HUES6 (cell line): ENCODE data around the gene SEC31A.

ENCODE experiments used
- H3K27ac ChIP-seq: 2 replicates; pipeline ENCODE4 v1.7.0; 2013; ENCODE audit warnings: low read depth, mild to moderate bottlenecking, low read length, inconsistent platforms
- H3K27me3 ChIP-seq: 2 replicates; pipeline ENCODE4 v1.6.1; 2013; ENCODE audit warnings: low read length; ENCODE audit not compliant: control insufficient read depth, insufficient read depth
- H3K36me3 ChIP-seq: 2 replicates; pipeline ENCODE4 v1.6.1; 2013; ENCODE audit warnings: low read length; ENCODE audit not compliant: control insufficient read depth, insufficient read depth
- H3K4me1 ChIP-seq: 2 replicates; pipeline ENCODE4 v1.6.1; 2013; ENCODE audit warnings: low read length; ENCODE audit not compliant: control insufficient read depth, insufficient read depth
- H3K4me3 ChIP-seq: 2 replicates; pipeline ENCODE4 v1.5.1; 2013; ENCODE audit warnings: low read depth, low read length
- H3K9ac ChIP-seq: one replicate; pipeline ENCODE4 v1.6.1; 2013; ENCODE audit warnings: mild to moderate bottlenecking, low read length
- H3K9me3 ChIP-seq: 2 replicates; pipeline ENCODE4 v1.6.1; 2013; ENCODE audit warnings: low read depth, low read length; ENCODE audit not compliant: control insufficient read depth, insufficient read depth

SEC31A gene

DNA sequence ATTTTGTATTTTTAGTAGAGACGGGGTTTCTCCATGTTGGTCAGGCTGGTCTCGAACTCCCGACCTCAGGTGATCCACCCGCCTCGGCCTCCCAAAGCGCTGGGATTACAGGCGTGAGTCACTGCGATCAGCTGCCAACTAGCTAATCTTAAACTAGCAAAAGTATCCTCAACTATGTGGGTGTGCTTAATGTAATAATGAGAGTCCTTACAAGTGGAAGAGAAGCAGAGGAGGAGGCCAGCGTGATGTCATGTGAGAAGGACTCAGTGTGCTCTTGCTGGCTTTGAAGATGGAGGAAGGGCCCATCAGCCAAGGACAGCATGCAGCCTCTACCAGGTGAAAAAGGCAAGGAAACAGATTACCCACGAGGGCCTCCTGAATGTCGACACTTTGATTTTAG lies 111.9 kb downstream of the SEC31A start:
- H3K4me1 ChIP-seq = peaks cover 22% of the 10 kb centered on the region; the same call in 1 of the 2 replicates
- no peak overlapping the region for H3K27ac ChIP-seq
- no peaks in the 10 kb centered on the region for H3K36me3 ChIP-seq
- peaks cover 43% of the 10 kb centered on the region for H3K27me3 ChIP-seq
- no peak overlapping the region for H3K9ac ChIP-seq
- no peaks in the 10 kb centered on the region; the same call in 1 of the 2 replicates for H3K9me3 ChIP-seq
- no peak overlapping the region for H3K4me3 ChIP-seq

DNA sequence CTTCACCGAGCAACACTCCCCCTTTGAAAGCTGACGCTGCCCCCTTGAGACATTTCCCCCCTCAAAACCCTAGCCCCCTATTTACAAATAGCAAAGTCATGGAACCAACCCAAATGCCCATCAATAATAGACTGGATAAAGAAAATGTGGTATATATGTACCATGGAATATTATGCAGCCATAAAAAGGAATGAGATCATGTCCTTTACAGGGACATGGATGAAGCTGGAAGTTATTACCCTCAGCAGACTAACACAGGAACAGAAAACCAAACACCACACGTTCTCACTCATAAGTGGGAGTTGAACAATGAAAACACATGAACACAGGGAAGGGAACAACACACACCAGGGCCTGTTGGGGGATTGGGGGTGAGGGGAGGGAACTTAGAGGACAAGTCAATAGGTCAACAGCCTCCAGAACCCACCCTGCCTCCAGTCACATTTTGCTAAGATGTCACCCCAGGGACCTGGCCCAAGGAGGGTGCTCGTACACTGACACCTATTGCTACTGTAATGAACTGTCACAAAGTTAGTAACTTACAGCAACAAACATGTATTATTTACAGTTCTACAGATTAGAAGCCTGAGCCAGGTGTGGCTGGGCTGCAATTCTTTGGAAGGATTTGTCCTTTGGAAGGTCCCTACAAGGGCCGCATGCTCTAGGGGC lies 113.0 kb downstream of the SEC31A start:
- Histone ChIP-seq H3K9me3 (no peaks in the 10 kb centered on the region; the same call in 1 of the 2 replicates), H3K9ac (no peak overlapping the region), H3K27me3 (peaks cover 39% of the 10 kb centered on the region), H3K27ac (no peak overlapping the region), H3K4me1 (peaks cover 22% of the 10 kb centered on the region; the same call in 1 of the 2 replicates), H3K36me3 (no peaks in the 10 kb centered on the region), H3K4me3 (no peak overlapping the region)

- Histone ChIP-seq H3K27me3 (peaks cover 34% of the 10 kb centered on the region), H3K9me3 (no peaks in the 10 kb centered on the region; the same call in 1 of the 2 replicates), H3K4me3 (no peak overlapping the region), H3K27ac (no peak overlapping the region), H3K4me1 (peaks cover 14% of the 10 kb centered on the region; the same call in 1 of the 2 replicates), H3K36me3 (no peaks in the 10 kb centered on the region), H3K9ac (no peak overlapping the region)
These were observed 113.9 kb downstream of the SEC31A start for GRCh38 chr4:82776925-82777542.

- Histone ChIP-seq H3K27me3 (peaks cover 25% of the 10 kb centered on the region), H3K9ac (no peak overlapping the region), H3K9me3 (no peaks in the 10 kb centered on the region; the same call in 1 of the 2 replicates), H3K27ac (no peak overlapping the region), H3K4me3 (no peak overlapping the region), H3K4me1 (peaks cover 7% of the 10 kb centered on the region; the same call in 1 of the 2 replicates), H3K36me3 (no peaks in the 10 kb centered on the region)
These were observed 115.7 kb downstream of the SEC31A start for GRCh38 chr4:82775243-82775642.

DNA sequence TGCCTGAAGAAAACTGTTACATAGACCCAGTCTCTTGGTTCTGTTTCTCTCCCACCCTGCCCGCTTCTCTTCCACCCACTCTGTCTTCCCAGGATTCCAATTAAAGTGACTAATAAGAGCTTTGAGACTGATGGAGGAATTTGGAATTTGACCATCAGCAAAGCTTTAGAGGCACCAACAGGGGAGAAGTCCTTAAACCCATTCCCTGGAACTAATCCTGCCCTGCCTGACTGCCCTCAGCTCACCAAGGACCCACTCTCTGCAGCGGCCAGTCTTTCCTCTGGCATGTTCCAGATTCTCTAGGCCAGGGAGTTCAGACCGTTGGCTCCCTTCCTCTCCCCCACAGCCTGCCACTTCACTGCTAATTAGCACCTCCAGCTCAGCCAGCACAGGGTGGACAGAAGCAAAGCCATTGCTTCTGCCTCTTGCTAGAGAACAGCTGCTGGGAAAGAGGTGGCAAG lies 116.2 kb downstream of the SEC31A start:
- H3K9ac ChIP-seq = no peak overlapping the region
- H3K27ac ChIP-seq = no peak overlapping the region
- H3K36me3 ChIP-seq = no peaks in the 10 kb centered on the region
- H3K9me3 ChIP-seq = no peaks in the 10 kb centered on the region; the same call in 1 of the 2 replicates
- H3K4me1 ChIP-seq = peaks cover 7% of the 10 kb centered on the region; the same call in 1 of the 2 replicates
- H3K27me3 ChIP-seq = peaks cover 25% of the 10 kb centered on the region
- no peak overlapping the region for H3K4me3 ChIP-seq

DNA sequence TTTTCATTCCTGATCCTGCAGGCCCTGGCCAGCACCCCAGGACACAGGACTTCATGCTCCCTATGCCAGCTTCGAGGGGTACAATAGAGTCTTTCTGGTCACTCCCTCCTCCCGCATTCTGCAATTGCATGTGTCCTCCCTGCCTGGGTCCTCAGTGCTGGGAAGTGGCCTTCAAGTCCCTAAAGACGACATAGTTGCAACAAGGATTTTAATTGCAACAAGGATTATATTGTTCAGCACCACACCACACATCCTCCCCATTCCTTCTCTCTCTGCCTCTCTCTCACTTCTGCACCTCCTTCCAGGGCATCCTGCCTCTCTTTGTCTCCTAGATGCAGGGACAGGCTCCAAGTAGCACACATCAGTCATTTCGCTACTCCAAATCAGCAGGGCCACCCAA lies 117.9 kb downstream of the SEC31A start:
- Histone ChIP-seq H3K9me3 (no peaks in the 10 kb centered on the region), H3K4me3 (no peak overlapping the region), H3K4me1 (peaks cover 7% of the 10 kb centered on the region; the same call in 1 of the 2 replicates), H3K27me3 (peaks cover 25% of the 10 kb centered on the region), H3K36me3 (no peaks in the 10 kb centered on the region), H3K9ac (no peak overlapping the region), H3K27ac (no peak overlapping the region)

- no peak overlapping the region for H3K4me3 ChIP-seq
- no peak overlapping the region for H3K9ac ChIP-seq
- H3K9me3 ChIP-seq = peaks cover 4% of the 10 kb centered on the region; the same call in 1 of the 2 replicates
- H3K27ac ChIP-seq = no peak overlapping the region
- no peaks in the 10 kb centered on the region for H3K36me3 ChIP-seq
- peaks cover 19% of the 10 kb centered on the region for H3K27me3 ChIP-seq
- peaks cover 7% of the 10 kb centered on the region; the same call in 1 of the 2 replicates for H3K4me1 ChIP-seq
These were observed 120.3 kb downstream of the SEC31A start for GRCh38 chr4:82770607-82771006.
